Measurements from ENCODE around the gene CFAP74.

Gene CFAP74

DNA sequence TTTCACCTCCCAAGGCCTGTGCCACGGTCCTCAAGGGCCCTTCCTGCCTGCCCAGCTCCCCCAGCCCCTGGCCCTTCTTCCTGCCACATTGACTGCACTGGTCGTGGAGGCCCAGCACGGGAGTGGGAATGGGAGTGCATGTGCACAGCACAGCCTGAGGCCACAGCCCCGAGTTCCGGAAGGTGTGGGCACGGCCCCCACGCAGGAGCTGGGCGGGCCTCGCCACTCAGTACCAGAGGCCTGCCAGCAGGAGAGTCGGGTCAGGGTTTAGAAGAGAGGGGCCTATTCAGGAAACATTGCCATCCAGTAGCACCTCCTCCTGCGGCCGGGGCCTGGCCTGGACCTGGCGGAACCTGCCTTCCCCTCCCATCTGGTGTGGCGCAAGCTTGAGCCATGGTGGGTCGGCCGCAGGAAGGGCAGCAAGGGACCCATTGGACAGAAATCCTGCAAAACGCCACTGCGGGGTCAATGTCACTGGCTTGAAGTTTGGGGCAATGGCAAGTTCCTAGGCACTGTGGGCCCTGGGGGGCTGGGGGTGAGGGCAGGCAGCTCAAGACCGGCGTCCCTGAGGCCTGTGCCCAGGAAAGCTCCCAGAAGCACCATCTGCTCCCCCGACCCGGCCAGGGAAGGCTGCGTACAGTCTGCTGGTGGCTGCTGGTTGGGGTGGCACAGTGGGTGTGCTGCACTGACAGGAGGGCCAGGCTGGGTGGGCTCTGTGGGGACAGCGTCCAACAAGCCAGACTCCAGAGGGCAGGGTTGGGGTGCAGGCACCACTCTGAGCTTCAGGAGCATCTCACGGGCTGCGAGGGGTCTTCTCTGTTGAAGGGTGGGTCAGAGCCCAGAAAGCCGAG lies 82.8 kb downstream of the CFAP74 start:
- FAIRE-seq (no peak), DNase-seq (ENCODE audit: insufficient read length, low spot score) (no peak)

DNA sequence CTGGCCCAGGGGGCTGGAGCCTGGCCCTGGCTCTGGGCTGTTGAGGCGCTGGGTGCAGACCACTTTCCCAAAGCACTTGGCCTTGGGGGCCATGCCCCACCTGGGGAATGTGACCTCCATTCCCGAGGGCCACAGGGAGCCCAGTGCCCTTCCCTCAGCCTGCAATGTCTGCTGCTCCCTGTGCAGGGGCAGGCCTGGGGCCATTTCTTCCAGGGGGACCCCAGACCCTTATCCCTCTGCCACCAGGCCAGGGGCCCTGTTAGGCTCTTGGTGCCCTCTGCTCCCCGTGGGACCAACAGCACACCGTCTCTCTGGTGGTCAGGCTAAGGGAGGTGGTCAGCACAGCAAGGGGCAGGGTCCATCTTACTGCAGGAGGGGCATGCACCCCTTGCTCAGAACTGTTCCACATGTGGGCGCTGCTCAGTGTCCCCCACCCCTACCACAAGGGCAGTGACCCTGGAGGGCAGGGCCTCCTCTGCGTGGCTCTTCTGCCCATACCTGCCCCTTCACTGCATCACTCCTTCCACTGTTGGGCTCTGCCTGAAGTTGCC lies 83.5 kb downstream of the CFAP74 start:
- no peak for FAIRE-seq

GRCh38 chr1:1919304-1920056 lies 84.1 kb downstream of the CFAP74 start:
- FAIRE-seq: peak; percentile 96
- DNase-seq (ENCODE audit: insufficient read length, low spot score): peak; percentile 93

More for the DNA sequence above, 83.5 kb downstream of the CFAP74 start:
- no peak for DNase-seq (ENCODE audit: insufficient read length, low spot score)

DNA sequence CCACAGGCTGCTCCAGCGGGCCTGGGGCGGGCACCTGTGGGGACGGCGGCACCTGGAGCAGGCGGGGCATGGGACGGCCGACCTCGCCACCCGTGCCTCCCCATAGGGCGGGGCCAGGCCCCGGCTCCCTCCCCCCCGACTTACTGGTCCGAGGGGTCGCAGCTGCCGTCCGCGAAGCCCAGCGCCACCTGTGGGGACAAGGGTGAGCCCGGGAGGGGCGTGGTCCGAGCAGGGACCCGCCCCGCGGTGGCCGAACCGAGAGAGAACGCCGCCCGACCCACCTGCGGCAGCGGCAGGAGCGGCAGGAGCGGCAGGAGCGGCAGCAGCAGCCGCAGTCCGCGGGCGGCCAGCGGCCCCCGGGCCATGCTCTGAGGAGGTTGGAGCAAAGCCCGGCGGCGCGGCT lies 84.7 kb downstream of the CFAP74 start, which contains the start of gene TMEM52:
Gene TMEM52, minus strand, starts transcription at position 379 of the 403 bp plus-strand sequence. Its CDS starts 14 bp downstream, at position 365.
- FAIRE-seq (no peak), DNase-seq (ENCODE audit: insufficient read length, low spot score) (no peak)

- DNase-seq (ENCODE audit: insufficient read length, low spot score) (no peak), FAIRE-seq (no peak)
Measured at GRCh38 chr1:1917995-1918900, 85.3 kb downstream of the CFAP74 start.

DNA sequence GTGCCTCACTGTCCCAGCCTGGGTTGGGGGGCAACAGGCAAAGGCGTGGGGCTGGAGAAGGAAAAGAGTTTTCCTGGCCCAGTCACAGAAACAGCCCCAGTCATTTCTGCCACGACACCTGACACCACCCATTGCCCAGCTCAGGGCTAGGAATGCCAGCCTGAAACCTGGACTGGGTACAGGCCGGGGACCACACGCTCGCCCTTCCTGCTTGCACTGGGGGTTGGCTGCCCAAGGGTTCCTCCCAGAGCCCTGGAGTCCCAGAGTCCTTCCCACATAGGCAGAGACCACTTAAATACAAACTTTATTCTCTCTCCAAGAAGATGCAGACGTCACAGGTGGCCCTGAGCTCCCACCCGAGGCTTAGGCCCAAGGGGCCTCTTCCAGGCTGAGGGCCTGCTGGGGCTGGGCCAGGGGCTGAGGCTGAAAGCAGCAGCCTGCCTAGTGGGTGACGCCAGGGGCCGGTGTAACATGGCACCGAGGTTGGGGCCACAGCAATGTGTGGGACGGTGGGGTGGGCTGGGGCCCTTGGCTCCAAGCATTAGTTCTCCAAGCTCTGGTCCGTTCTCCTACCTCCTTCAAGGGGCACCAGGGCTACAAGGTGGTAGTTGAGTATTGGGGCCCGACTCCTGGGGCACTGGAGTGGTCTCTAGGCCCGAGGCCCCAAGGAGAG lies 86.1 kb downstream of the CFAP74 start:
- DNase-seq (ENCODE audit: insufficient read length, low spot score) (no peak), FAIRE-seq (no peak)

DNA sequence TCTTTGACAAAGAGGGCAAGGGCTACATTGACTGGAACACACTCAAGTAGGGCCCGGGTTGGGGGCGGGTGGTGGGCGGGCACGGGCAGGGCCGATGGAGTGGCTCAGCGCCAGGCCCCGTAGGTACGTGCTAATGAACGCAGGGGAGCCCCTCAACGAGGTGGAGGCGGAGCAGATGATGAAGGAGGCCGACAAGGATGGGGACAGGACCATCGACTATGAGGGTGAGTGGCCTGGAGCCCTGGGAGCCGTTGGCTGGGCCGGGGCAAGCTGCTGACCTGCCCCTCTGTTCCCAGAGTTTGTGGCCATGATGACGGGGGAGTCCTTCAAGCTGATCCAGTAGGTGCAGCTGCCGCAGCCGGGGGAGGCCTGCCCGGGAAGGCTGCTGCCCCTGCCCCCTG lies 86.7 kb downstream of the CFAP74 start:
- DNase-seq (ENCODE audit: insufficient read length, low spot score) (no peak), FAIRE-seq (no peak)

DNA sequence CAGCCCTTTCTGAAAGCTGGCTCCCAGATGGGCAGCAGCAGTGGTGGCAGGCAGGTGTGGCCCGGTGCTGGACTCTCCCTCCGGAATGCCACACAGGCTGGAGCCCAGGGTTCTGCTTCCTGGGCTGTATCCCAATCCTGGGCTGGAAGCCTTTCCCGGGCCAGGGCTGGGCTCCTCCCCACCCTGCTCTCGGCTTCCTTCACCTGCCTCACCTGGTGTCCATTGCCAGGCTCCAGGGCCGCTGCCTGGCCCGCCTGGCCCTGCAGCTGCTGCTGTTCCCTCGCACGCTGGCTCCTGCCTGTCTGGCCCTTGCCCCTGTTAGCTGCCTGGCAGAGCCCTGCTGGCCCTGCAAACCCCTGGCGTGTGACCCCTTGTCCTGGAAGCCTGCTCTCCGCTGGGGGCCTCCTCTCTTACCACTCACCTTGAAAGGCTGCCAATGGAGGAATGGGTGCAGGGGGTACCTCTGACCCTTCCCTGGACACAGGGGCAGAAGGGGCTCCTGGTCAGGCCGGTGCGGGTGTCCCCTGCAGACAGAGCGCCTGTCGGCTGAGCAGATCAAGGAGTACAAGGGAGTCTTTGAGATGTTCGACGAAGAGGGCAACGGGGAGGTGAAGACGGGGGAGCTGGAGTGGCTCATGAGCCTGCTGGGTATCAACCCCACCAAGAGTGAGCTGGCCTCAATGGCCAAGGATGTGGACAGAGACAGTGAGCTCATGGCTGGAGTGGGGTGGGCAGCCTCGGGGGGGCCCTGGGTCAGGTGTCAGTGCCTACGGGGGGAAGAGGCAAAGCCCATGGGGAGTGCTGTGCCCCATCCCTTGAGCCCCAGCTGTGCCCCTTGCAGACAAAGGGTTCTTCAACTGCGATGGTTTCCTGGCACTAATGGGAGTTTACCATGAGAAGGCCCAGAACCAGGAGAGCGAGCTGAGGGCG lies 87.4 kb downstream of the CFAP74 start:
- DNase-seq (ENCODE audit: insufficient read length, low spot score) (no peak), FAIRE-seq (no peak)

DNA sequence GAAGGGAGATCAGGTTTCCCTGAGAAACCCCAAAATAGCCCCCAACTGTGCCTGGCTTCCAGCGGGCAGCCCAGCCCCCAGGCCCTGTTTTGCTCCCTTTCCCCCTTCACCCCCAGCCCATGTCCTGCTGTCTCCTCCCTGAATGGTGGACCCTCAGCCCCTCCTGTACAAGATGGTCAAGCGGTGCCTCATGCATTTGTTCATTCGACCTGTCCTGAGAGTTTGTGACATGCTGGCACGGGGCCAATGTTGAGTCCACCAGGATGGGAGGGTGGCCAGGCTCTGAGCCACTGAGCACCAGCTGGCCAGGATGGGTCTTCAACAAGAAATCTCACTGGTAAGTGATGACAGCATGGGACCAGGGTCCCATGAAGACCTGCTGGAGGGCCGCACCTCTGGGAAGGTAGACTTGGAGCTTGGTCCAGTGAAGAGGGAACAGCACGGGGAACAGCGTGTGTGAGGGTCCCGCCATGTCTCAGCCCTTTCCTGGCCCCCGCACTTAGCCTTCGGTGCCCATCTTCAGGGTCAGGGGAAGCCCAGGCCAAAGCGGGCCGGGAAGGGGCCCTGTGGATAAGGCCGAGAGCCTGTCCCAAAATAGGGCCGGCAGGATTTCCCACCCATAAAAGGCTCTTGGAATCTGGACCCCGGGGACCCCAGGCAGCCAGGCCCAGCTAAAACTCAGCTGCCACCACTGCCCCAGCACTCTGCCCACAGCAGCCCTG lies 88.5 kb downstream of the CFAP74 start, which contains the start of gene CALML6:
Gene CALML6, plus strand, starts transcription at position 290 of the 722 bp plus-strand sequence. Its CDS starts 21 bp downstream, at position 311.
- DNase-seq (ENCODE audit: insufficient read length, low spot score) (no peak), FAIRE-seq (no peak)

DNA sequence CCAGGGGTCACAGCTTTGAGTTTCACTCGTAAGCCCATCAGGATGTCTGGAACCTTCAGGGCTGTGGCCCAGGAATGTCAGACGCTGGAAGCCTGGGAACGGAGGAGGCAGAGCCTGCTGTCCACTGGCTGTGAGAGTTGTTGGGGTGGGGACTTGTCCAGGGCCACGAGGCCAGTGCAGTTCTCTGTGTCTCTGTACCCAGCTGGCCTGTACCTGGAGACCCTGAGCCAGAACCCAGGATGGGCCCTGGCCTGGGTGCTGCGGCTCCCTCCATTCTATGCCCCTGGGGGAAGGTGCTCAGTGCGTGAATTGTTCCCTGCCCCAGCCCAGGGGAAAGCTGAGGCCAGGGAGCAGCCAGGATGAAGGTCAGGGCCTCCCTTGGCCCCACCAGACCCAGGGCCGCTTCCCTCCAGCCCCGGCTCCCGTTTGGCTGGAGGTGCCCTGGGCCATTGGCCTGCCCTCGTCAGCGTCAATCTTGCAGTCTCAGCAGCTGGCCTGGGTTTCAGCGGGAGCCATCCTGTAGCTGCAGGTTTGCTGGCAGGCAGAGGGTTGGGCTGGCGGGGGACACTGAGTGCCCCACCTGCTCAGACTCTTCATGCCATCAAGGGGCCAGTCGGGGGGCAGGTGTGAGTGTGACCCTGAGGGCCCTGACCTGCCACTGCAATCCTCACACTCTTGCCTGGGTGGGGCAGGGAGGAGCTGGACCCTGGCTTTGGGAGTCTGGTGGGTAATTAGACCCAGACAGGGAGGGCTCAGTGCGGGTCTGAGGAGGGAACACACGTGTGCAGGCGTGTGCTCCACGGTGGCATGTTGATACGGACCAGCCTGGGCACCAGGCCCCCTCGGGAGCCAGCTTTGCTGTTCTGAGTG lies 89.2 kb downstream of the CFAP74 start:
- DNase-seq (ENCODE audit: insufficient read length, low spot score) (no peak), FAIRE-seq (no peak)

- DNase-seq (ENCODE audit: insufficient read length, low spot score) (no peak), FAIRE-seq (no peak)
Measured at GRCh38 chr1:1911350-1912041, 92.1 kb downstream of the CFAP74 start.

DNA sequence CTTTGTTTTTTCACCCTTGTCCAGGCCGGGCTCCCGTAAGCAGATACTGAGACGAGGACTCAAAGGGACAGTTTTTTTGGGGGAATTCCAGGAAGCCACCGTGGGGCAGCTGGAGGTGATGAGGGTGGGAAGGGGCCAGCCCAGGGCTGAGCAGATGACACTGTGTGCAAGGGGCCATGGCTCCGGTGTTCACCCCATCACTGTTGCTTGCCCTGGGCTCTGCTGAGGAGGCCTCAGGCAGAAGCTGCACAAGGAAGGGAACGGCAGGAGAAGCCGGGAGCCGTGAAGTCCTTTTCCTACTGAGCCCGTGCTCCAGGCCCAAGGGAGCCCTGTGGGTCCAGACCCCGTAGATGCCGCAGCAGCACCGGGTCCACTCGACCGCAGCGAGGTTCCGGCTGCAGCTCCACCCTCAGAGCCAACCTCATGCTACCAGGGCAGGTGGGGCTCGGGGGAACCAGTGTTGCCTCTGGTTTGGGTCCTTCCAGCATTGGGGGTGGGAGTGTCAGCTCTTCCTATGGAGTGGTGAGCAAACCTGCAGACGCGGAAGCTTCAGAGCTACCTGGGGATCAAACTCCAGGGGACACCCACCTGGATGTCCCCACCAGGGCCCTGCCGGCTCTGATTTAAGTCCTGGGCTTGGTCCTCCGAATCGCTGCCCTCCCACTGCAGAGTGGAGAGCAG lies 92.8 kb downstream of the CFAP74 start:
- DNase-seq (ENCODE audit: insufficient read length, low spot score): no peak
- FAIRE-seq: no peak

- FAIRE-seq: no peak
- DNase-seq (ENCODE audit: insufficient read length, low spot score): no peak
Measured at GRCh38 chr1:1910033-1910465, 93.5 kb downstream of the CFAP74 start.

- no peak for DNase-seq (ENCODE audit: insufficient read length, low spot score)
- no peak for FAIRE-seq
Measured at GRCh38 chr1:1908506-1908791, 95.1 kb downstream of the CFAP74 start.

DNA sequence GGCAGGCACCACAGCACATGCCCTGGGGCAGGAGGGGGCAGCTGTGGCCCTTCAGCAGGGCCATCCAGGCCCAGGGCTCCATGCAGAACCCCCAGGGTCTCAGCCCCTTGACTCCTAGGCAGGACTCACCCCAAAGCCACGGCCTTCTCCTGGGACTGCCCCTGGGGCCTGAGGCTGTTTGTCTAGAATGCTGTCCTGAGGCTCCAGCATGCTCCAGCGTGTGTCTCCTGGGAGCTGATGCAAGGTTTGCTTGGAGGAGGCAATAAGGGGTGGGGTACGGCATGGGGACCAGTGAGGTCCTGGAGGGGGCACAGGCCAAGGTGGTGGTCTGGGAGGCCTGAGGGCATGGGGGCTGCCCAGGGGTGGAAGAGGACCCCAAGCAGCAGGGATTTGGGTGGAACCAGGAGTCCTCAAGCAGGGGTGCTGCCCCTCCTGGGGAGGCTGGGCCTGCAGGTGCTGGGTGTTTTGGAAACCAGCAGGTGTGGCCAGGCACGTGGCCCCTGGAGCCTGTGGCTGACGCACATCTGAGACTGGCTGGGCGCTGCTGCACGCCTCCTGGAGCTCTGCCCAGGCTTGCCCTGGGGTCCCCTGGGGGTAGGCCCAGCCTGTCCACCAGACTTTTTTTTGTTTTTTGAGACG lies 96.4 kb downstream of the CFAP74 start:
- DNase-seq (ENCODE audit: insufficient read length, low spot score) (no peak), FAIRE-seq (no peak)
